ENCODE results near the gene KRT75.

DNA sequence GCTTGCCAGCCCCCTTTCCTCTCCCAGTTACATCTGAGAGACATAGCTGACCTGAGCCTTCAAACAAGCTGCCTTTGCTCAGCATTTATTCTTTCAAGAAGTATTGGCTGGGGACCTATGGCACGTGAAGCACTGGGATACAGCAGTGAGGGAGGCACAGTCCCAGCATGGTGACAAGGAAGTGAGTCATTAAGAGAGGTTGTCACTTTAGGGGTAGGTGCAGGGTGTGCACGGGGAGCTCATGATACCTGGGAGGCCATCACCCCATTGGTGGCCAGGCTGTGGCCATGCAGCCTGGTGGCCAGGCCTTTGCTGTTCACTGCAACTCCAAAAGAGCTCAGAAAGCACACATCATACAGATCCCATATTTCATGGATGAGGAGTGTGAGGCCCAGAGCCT is 5.7 kb upstream of the KRT75 start:
- TF ChIP-seq, protein P1, sequence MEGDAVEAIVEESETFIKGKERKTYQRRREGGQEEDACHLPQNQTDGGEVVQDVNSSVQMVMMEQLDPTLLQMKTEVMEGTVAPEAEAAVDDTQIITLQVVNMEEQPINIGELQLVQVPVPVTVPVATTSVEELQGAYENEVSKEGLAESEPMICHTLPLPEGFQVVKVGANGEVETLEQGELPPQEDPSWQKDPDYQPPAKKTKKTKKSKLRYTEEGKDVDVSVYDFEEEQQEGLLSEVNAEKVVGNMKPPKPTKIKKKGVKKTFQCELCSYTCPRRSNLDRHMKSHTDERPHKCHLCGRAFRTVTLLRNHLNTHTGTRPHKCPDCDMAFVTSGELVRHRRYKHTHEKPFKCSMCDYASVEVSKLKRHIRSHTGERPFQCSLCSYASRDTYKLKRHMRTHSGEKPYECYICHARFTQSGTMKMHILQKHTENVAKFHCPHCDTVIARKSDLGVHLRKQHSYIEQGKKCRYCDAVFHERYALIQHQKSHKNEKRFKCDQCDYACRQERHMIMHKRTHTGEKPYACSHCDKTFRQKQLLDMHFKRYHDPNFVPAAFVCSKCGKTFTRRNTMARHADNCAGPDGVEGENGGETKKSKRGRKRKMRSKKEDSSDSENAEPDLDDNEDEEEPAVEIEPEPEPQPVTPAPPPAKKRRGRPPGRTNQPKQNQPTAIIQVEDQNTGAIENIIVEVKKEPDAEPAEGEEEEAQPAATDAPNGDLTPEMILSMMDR (IDR thresholded peaks at IDR 0.05; ENCODE audit: borderline replicate concordance, extremely low read depth, low read length, poor library complexity, severe bottlenecking) = no peak
- no peak for TF ChIP-seq EZH2 (IDR thresholded peaks at IDR 0.05; ENCODE audit: borderline replicate concordance, low read depth, low read length, severe bottlenecking)
